Panc1 (cell line): ENCODE results near the gene TNFSF4. TPM values are rescaled to one million over a fixed set of nuclear protein-coding genes. Genes with fewer than 3 reads are reported as not detected.

Source experiments
- ATAC-seq: fragments of 200-7000 bp; cut with Tn5 transposase; 2 replicates; pipeline ENCODE4 v1.9.1; 2020; ENCODE audit warnings: mild to moderate bottlenecking, moderate library complexity
- BruUV-seq: library from RNA; stranded (reverse); fragments of 400-500 nt; replicated peaks from 2 replicates; lab custom pipeline; 2021; lab: Mats Ljungman, UMichigan
- CTCF ChIA-PET: fragments of 300-600 bp; sonication (Branson Sonifier 250); formaldehyde crosslinking; loops from one replicate; lab custom pipeline; 2022; ENCODE audit warnings: antibody characterized with exemption; lab: Charles Lee
- POLR2A ChIA-PET: fragments of 300-600 bp; sonication (Branson Sonifier 250); formaldehyde crosslinking; loops from one replicate; lab custom pipeline; 2022; ENCODE audit warnings: antibody characterized with exemption; lab: Charles Lee
- DNase-seq: peaks from one replicate; pipeline ENCODE4 v3.0.0-alpha.2; 2010; ENCODE audit warnings: low read depth, low spot score
- H3K27ac ChIP-seq: 2 replicates; pipeline ENCODE4 v1.5.1; 2011; ENCODE audit warnings: mild to moderate bottlenecking, low read length, inconsistent platforms
- H3K27me3 ChIP-seq: fragments of 200-500 bp; sonication (Bioruptor generic); 2 replicates; pipeline ENCODE4 v1.6.0; 2014; ENCODE audit warnings: low read length, inconsistent platforms; ENCODE audit not compliant: control insufficient read depth, insufficient read depth
- H3K36me3 ChIP-seq: fragments of 200-500 bp; sonication (Bioruptor generic); 2 replicates; pipeline ENCODE4 v1.5.1; 2014; ENCODE audit warnings: inconsistent platforms, mild to moderate bottlenecking, low read length, moderate library complexity; ENCODE audit not compliant: control insufficient read depth, insufficient read depth
- H3K4me1 ChIP-seq: 2 replicates; pipeline ENCODE4 v1.5.1; 2011; ENCODE audit warnings: inconsistent platforms, mild to moderate bottlenecking, low read length, moderate library complexity; ENCODE audit not compliant: control insufficient read depth, insufficient read depth
- H3K4me3 ChIP-seq, 2 experiments: 2 replicates each; pipeline ENCODE4 v1.5.1; 2011 to 2012; ENCODE audit warnings: low read depth in 2 of 2, low read length in 2 of 2, mild to moderate bottlenecking in 2 of 2, inconsistent platforms in 1 of 2, moderate library complexity in 1 of 2
- H3K9me3 ChIP-seq: fragments of 200-500 bp; sonication (Bioruptor generic); 2 replicates; pipeline ENCODE4 v1.5.1; 2014; ENCODE audit warnings: low read depth, mild to moderate bottlenecking, inconsistent platforms, low read length, moderate library complexity; ENCODE audit not compliant: control insufficient read depth, insufficient read depth
- POLR2AphosphoS5 ChIP-seq: IDR thresholded peaks from 2 replicates; pipeline ENCODE4 v1.6.1; 2012; ENCODE audit warnings: mild to moderate bottlenecking, low read depth, low read length, moderate library complexity
- REST ChIP-seq, 2 experiments: IDR thresholded peaks; 2 replicates each; pipeline ENCODE4 v1.6.1; 2011 to 2012; ENCODE audit warnings: low read depth in 2 of 2, control low read depth in 1 of 2, low read length in 1 of 2, mild to moderate bottlenecking in 1 of 2, moderate library complexity in 1 of 2; ENCODE audit not compliant: insufficient read depth in 1 of 2
- SIN3A ChIP-seq: IDR thresholded peaks from 2 replicates; pipeline ENCODE4 v1.6.1; 2012; ENCODE audit warnings: low read depth, mild to moderate bottlenecking, low read length, moderate library complexity, borderline replicate concordance; ENCODE audit not compliant: insufficient read depth
- TCF7L2 ChIP-seq: IDR thresholded peaks from 2 replicates; pipeline ENCODE4 v1.6.1; 2011; ENCODE audit warnings: mild to moderate bottlenecking, low read depth, low read length, inconsistent platforms
- in situ Hi-C: cut with HindIII; loops from 2 replicates; pipeline ENCODE4 v1.10.0; 2016; ENCODE audit warnings: low sequenced_read_pairs, low pct_unique_long_range_greater_than_20kb
- intact Hi-C: fragments of 100-400 bp; cut with micrococcal nuclease; formaldehyde crosslinking; loops from one replicate; pipeline ENCODE4 v1.10.0; 2022; ENCODE audit not compliant: unreplicated experiment
- total RNA-seq: library from RNA; stranded (reverse); gene quantifications from one replicate; pipeline ENCODE4 v1.2.1, GENCODE V29; 2021; ENCODE audit not compliant: unreplicated experiment
- TF ChIP-seq, protein P1 (sequence below): fragments of 450-650 bp; IDR thresholded peaks from 2 replicates; pipeline ENCODE4 v1.5.1; 2017; ENCODE audit warnings: mild to moderate bottlenecking

TNFSF4 gene
- total RNA-seq, 1 experiment from 2014 or later = 0.13 TPM

DNA sequence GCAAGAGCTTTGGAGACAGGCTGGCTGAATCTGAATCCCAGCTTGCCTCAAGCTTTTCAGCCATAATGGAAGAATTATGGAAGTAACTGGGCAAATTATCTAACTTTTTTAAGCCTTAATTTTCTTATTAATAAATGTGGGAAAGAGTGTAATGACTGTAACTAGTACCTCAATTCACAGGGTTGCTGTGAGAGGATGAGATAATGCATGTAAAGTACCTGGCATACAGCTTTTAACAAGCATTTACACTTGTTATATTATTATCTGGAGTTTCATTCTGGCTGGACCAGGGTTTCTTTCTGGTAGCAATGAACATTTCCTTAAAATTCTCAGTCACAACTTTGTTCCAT lies 15.9 kb upstream of the TNFSF4 start:
- ChIA-PET POLR2A (no interaction called here), CTCF (no interaction called here)
- intact Hi-C loops (no loop called here), in situ Hi-C loops (no loop called here)
- Histone ChIP-seq H3K4me1 (no peaks in the 10 kb centered on the region), H3K27me3 (no peaks in the 10 kb centered on the region; the same call in 1 of the 2 replicates), H3K4me3 (no peak overlapping the region), H3K9me3 (no peaks in the 10 kb centered on the region), H3K27ac (no peak overlapping the region), H3K36me3 (no peaks in the 10 kb centered on the region)
- DNase-seq = no peak
- no peak for ATAC-seq
- TF ChIP-seq, protein P1, sequence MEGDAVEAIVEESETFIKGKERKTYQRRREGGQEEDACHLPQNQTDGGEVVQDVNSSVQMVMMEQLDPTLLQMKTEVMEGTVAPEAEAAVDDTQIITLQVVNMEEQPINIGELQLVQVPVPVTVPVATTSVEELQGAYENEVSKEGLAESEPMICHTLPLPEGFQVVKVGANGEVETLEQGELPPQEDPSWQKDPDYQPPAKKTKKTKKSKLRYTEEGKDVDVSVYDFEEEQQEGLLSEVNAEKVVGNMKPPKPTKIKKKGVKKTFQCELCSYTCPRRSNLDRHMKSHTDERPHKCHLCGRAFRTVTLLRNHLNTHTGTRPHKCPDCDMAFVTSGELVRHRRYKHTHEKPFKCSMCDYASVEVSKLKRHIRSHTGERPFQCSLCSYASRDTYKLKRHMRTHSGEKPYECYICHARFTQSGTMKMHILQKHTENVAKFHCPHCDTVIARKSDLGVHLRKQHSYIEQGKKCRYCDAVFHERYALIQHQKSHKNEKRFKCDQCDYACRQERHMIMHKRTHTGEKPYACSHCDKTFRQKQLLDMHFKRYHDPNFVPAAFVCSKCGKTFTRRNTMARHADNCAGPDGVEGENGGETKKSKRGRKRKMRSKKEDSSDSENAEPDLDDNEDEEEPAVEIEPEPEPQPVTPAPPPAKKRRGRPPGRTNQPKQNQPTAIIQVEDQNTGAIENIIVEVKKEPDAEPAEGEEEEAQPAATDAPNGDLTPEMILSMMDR = no peak
- no TSS peak for BruUV-seq

GRCh38 chr1:173222149-173223030 lies 15.3 kb upstream of the TNFSF4 start:
- Histone ChIP-seq H3K27ac (no peak overlapping the region), H3K4me1 (no peaks in the 10 kb centered on the region), H3K4me3 (no peak overlapping the region), H3K9me3 (no peaks in the 10 kb centered on the region), H3K36me3 (no peaks in the 10 kb centered on the region), H3K27me3 (no peaks in the 10 kb centered on the region; the same call in 1 of the 2 replicates)
- CTCF ChIA-PET = no interaction called here
- in situ Hi-C loops = no loop called here
- no TSS peak for BruUV-seq
- intact Hi-C loops = no loop called here
- POLR2A ChIA-PET = no interaction called here
- DNase-seq (no peak), ATAC-seq (no peak)
- TF ChIP-seq REST (IDR thresholded peaks at IDR 0.05; ENCODE audit: insufficient read depth in 1 of 2, low read depth in 2 of 2, low read length in 1 of 2) (no peak), TCF7L2 (no peak), SIN3A (no peak), POLR2AphosphoS5 (no peak)
- TF ChIP-seq, protein P1 = no peak
